Loucy (cell line): ENCODE results near the gene DUS4L.

Experiments used
- H2AFZ ChIP-seq: fragments of 200-600 bp; sonication (generic); 2 replicates; pipeline ENCODE4 v1.6.0; 2016; ENCODE audit warnings: antibody characterized with exemption, mild to moderate bottlenecking, low read length, moderate library complexity
- H3F3A ChIP-seq: fragments of 200-600 bp; 2 replicates; pipeline ENCODE4 v1.6.0; 2016; ENCODE audit warnings: antibody characterized with exemption, low read depth, mild to moderate bottlenecking
- H3K27me3 ChIP-seq: fragments of 200-600 bp; sonication (generic); 2 replicates; pipeline ENCODE4 v1.6.1; 2014; ENCODE audit warnings: low read length, mild to moderate bottlenecking; ENCODE audit not compliant: insufficient read depth, poor library complexity, severe bottlenecking
- H3K36me3 ChIP-seq: fragments of 200-600 bp; sonication (generic); 2 replicates; pipeline ENCODE4 v1.6.1; 2016; ENCODE audit warnings: low read length; ENCODE audit not compliant: insufficient read depth
- H3K4me1 ChIP-seq: fragments of 200-600 bp; sonication (generic); 2 replicates; pipeline ENCODE4 v1.5.1; 2014; ENCODE audit warnings: low read length, mild to moderate bottlenecking; ENCODE audit not compliant: insufficient read depth, poor library complexity, severe bottlenecking
- H3K4me2 ChIP-seq: fragments of 200-600 bp; sonication (generic); 2 replicates; pipeline ENCODE4 v1.6.0; 2014; ENCODE audit warnings: antibody characterized with exemption, low read length, low read depth, mild to moderate bottlenecking; ENCODE audit not compliant: poor library complexity, severe bottlenecking
- H3K4me3 ChIP-seq: fragments of 200-600 bp; sonication (generic); 2 replicates; pipeline ENCODE4 v1.5.1; 2014; ENCODE audit warnings: low read length, mild to moderate bottlenecking, mixed read lengths; ENCODE audit not compliant: poor library complexity, severe bottlenecking
- H3K79me2 ChIP-seq: fragments of 200-600 bp; sonication (generic); 2 replicates; pipeline ENCODE4 v1.6.1; 2014; ENCODE audit warnings: low read length; ENCODE audit not compliant: insufficient read depth
- H3K9ac ChIP-seq: fragments of 200-600 bp; sonication (generic); 2 replicates; pipeline ENCODE4 v1.6.0; 2014; ENCODE audit warnings: mild to moderate bottlenecking, low read depth, low read length, moderate library complexity; ENCODE audit not compliant: poor library complexity, severe bottlenecking
- H3K9me2 ChIP-seq: fragments of 200-600 bp; sonication (generic); replicated peaks from 2 replicates; pipeline ENCODE4 v1.6.1; 2016; ENCODE audit warnings: low read depth, low read length, mixed read lengths
- H3K9me3 ChIP-seq: fragments of 200-600 bp; sonication (generic); 2 replicates; pipeline ENCODE4 v1.6.1; 2014; ENCODE audit warnings: mild to moderate bottlenecking, antibody characterized with exemption, low read length, low read depth; ENCODE audit not compliant: insufficient read depth
- H4K20me1 ChIP-seq: fragments of 200-600 bp; sonication (generic); 2 replicates; pipeline ENCODE4 v1.6.0; 2014; ENCODE audit warnings: antibody characterized with exemption, low read length, mild to moderate bottlenecking; ENCODE audit not compliant: insufficient read depth, poor library complexity, severe bottlenecking
- EZH2phosphoT487 ChIP-seq: fragments of 200-600 bp; IDR thresholded peaks from 2 replicates; pipeline ENCODE4 v1.6.1; 2018; ENCODE audit warnings: antibody characterized with exemption, mild to moderate bottlenecking, moderate library complexity, borderline replicate concordance
- TF ChIP-seq, protein P1 (sequence below): fragments of 200-600 bp; sonication (generic); conservative IDR thresholded peaks from 2 replicates; pipeline ENCODE4 v1.5.1; 2014; ENCODE audit warnings: mild to moderate bottlenecking, antibody characterized with exemption, low read length

The DUS4L gene

DNA sequence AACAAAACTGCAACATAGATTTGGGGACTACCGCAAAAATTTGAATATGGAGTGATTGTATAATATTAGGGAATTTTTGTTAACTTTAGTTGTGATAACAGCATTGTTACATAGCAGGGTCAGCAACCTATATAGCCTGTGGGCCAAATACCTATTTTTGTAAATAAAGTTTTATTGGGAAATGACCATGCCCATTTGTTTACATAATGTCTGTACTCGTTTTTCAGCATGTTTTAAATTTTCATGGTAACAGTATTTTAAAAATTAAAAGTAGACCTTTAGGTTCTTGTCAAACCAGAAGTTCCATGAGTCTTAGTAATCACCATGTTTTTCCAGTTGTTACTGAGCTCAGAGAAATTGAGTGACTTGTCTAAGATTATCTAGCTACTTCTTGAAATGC, 20.9 kb downstream of the DUS4L start:
- Histone ChIP-seq H3K27me3 (no peaks in the 10 kb centered on the region), H3K79me2 (peaks cover 21% of the 10 kb centered on the region), H3K4me1 (peaks cover 16% of the 10 kb centered on the region), H3K4me3 (no peak overlapping the region), H3K4me2 (peak overlapping the region; percentile 2), H2AFZ (no peak overlapping the region), H3F3A (no peaks in the 10 kb centered on the region), H3K9me3 (no peaks in the 10 kb centered on the region), H3K36me3 (no peaks in the 10 kb centered on the region), H3K9ac (no peak overlapping the region), H3K9me2 (no peaks in the 10 kb centered on the region), H4K20me1 (peaks cover 11% of the 10 kb centered on the region)
- TF ChIP-seq, protein P1, sequence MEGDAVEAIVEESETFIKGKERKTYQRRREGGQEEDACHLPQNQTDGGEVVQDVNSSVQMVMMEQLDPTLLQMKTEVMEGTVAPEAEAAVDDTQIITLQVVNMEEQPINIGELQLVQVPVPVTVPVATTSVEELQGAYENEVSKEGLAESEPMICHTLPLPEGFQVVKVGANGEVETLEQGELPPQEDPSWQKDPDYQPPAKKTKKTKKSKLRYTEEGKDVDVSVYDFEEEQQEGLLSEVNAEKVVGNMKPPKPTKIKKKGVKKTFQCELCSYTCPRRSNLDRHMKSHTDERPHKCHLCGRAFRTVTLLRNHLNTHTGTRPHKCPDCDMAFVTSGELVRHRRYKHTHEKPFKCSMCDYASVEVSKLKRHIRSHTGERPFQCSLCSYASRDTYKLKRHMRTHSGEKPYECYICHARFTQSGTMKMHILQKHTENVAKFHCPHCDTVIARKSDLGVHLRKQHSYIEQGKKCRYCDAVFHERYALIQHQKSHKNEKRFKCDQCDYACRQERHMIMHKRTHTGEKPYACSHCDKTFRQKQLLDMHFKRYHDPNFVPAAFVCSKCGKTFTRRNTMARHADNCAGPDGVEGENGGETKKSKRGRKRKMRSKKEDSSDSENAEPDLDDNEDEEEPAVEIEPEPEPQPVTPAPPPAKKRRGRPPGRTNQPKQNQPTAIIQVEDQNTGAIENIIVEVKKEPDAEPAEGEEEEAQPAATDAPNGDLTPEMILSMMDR = no peak
- no peak for TF ChIP-seq EZH2phosphoT487

DNA sequence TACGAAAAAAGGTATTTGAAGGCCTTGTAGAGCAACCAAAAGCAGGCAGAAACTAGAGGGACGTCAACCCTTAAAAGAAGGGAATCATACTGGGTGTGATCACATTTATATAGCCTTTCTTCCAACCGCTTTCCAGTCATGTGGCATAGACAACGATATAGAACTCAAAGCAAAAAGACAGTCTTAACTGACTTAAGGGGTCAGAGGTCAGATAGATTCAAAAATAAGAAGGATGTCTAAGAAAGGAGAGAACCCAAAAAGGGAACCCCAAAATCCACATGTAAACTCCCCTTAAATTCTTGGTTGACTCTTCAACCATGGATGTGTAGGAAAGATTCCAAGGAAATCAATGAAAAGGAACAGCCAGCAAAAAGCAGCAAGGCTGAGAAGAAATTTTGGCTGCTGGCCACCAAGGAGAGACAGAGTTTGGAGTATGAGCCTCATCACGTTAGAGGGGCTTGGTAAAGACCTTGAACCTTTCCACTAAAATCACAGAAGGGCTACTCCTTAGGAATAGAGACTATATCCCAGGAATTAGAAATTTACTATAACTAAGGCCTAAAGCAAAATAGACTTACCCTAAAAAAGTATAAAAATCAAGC, 24.9 kb downstream of the DUS4L start:
- no peaks in the 10 kb centered on the region for H3K36me3 ChIP-seq
- no peaks in the 10 kb centered on the region for H4K20me1 ChIP-seq
- no peaks in the 10 kb centered on the region for H3K27me3 ChIP-seq
- no peak overlapping the region for H3K4me3 ChIP-seq
- TF ChIP-seq EZH2phosphoT487 = no peak
- TF ChIP-seq, protein P1 = no peak
- H3K4me1 ChIP-seq = no peaks in the 10 kb centered on the region
- no peaks in the 10 kb centered on the region for H3K9me2 ChIP-seq
- no peak overlapping the region for H3K4me2 ChIP-seq
- no peaks in the 10 kb centered on the region for H3F3A ChIP-seq
- H3K79me2 ChIP-seq = no peaks in the 10 kb centered on the region
- no peaks in the 10 kb centered on the region for H3K9me3 ChIP-seq
- H2AFZ ChIP-seq = no peak overlapping the region
- H3K9ac ChIP-seq = no peak overlapping the region

DNA sequence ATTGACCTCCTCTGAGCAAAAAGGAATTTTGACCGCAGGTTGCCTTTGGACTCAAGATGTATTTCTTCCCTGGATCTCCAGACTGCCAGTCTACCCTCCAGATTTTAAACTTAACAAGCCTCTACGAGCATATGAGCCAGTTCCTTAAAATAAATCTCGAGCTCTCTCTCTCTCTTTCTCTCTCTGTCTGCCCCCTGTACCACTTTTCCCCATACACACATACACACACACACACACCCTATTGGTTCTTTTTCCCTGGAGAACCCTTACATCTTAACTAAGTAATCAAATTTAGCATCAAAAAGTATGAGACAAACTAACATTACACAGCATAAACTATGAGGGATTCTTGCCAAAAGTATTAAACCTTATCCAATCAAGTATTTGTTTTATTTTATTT, 27.6 kb downstream of the DUS4L start:
- no peak overlapping the region for H2AFZ ChIP-seq
- no peaks in the 10 kb centered on the region for H4K20me1 ChIP-seq
- H3K27me3 ChIP-seq = no peaks in the 10 kb centered on the region
- H3K9me2 ChIP-seq = no peaks in the 10 kb centered on the region
- no peaks in the 10 kb centered on the region for H3K4me1 ChIP-seq
- no peaks in the 10 kb centered on the region for H3F3A ChIP-seq
- TF ChIP-seq, protein P1 = no peak
- no peak for TF ChIP-seq EZH2phosphoT487
- H3K9ac ChIP-seq = no peak overlapping the region
- H3K9me3 ChIP-seq = no peaks in the 10 kb centered on the region
- no peaks in the 10 kb centered on the region for H3K79me2 ChIP-seq
- peaks cover 13% of the 10 kb centered on the region; the same call in 1 of the 2 replicates for H3K36me3 ChIP-seq
- no peak overlapping the region for H3K4me3 ChIP-seq
- no peak overlapping the region for H3K4me2 ChIP-seq
